Testis (tissue), 2 donors: ENCODE data around the gene COL9A3.

ENCODE experiments used
- CTCF ChIP-seq, 3 experiments: fragments of 450-650 bp in 2 of 3; fragments of 200-600 bp in 1 of 3; sonication (generic) in 1 of 3; IDR thresholded peaks; one replicate each; pipeline ENCODE4 v1.5.1; 2016 to 2019; ENCODE audit warnings: antibody characterized with exemption in 3 of 3, mild to moderate bottlenecking in 2 of 3, moderate library complexity in 1 of 3
- POLR2A ChIP-seq: fragments of 450-650 bp; IDR thresholded peaks from one replicate; pipeline ENCODE4 v1.6.1; 2017; ENCODE audit warnings: antibody characterized with exemption, mild to moderate bottlenecking, moderate library complexity

GRCh38 chr20:62811720-62812119 is 5.1 kb upstream of the COL9A3 start:
- no peak for TF ChIP-seq CTCF (IDR thresholded peaks at IDR 0.05)
- TF ChIP-seq POLR2A = no peak
